Osteoblast (primary cell): ENCODE results near the gene PLAGL1. TPM values are rescaled to one million over a fixed set of nuclear protein-coding genes. Genes with fewer than 3 reads are reported as not detected.

Experiments used
- DNase-seq: peaks from one replicate; pipeline ENCODE4 v3.0.0; 2011; ENCODE audit warnings: low spot score, mixed read lengths; ENCODE audit not compliant: insufficient read length; ENCODE audit errors: missing footprints
- H2AFZ ChIP-seq: 2 replicates; pipeline ENCODE4 v1.6.0; 2011; ENCODE audit warnings: mild to moderate bottlenecking, low read length
- H3K27ac ChIP-seq: 2 replicates; pipeline ENCODE4 v1.5.1; 2011; ENCODE audit warnings: mild to moderate bottlenecking, low read depth, low read length, moderate library complexity
- H3K27me3 ChIP-seq: 2 replicates; pipeline ENCODE4 v1.6.0; 2012; ENCODE audit warnings: mild to moderate bottlenecking, control low read depth, inconsistent platforms, low read length, moderate library complexity; ENCODE audit not compliant: insufficient read depth
- H3K36me3 ChIP-seq: 2 replicates; pipeline ENCODE4 v1.5.1; 2011; ENCODE audit warnings: mild to moderate bottlenecking, low read length, control low read depth, moderate library complexity; ENCODE audit not compliant: insufficient read depth
- H3K4me1 ChIP-seq: 2 replicates; pipeline ENCODE4 v1.5.1; 2011; ENCODE audit warnings: mild to moderate bottlenecking, low read length, control low read depth, moderate library complexity; ENCODE audit not compliant: insufficient read depth
- H3K4me2 ChIP-seq: 2 replicates; pipeline ENCODE4 v1.6.0; 2011; ENCODE audit warnings: mild to moderate bottlenecking, low read length; ENCODE audit not compliant: insufficient read depth
- H3K4me3 ChIP-seq: fragments of 200-600 bp; sonication (generic); 3 replicates; pipeline ENCODE4 v1.5.1; 2012; ENCODE audit warnings: mild to moderate bottlenecking, low read length, inconsistent platforms; ENCODE audit not compliant: insufficient read depth
- H3K79me2 ChIP-seq: 2 replicates; pipeline ENCODE4 v1.6.0; 2012; ENCODE audit warnings: mild to moderate bottlenecking, low read length, control low read depth, inconsistent platforms; ENCODE audit not compliant: insufficient read depth
- H3K9me3 ChIP-seq: 2 replicates; pipeline ENCODE4 v1.5.1; 2011; ENCODE audit warnings: low read depth, low read length, control low read depth
- H4K20me1 ChIP-seq: 2 replicates; pipeline ENCODE4 v1.6.0; 2012; ENCODE audit warnings: mild to moderate bottlenecking, low read length, control low read depth; ENCODE audit not compliant: insufficient read depth
- CTCF ChIP-seq: IDR thresholded peaks from 2 replicates; pipeline ENCODE4 v1.5.1; 2011; ENCODE audit warnings: mild to moderate bottlenecking, low read depth, low read length, moderate library complexity; ENCODE audit errors: extremely low read depth
- total RNA-seq: library from RNA; depleted of rRNA; stranded (reverse); fragments of >200 nt; gene quantifications from 2 replicates; pipeline ENCODE4 v1.2.3, GENCODE V29; 2012

The PLAGL1 gene
- total RNA-seq, 1 donor = 16.6 TPM

DNA sequence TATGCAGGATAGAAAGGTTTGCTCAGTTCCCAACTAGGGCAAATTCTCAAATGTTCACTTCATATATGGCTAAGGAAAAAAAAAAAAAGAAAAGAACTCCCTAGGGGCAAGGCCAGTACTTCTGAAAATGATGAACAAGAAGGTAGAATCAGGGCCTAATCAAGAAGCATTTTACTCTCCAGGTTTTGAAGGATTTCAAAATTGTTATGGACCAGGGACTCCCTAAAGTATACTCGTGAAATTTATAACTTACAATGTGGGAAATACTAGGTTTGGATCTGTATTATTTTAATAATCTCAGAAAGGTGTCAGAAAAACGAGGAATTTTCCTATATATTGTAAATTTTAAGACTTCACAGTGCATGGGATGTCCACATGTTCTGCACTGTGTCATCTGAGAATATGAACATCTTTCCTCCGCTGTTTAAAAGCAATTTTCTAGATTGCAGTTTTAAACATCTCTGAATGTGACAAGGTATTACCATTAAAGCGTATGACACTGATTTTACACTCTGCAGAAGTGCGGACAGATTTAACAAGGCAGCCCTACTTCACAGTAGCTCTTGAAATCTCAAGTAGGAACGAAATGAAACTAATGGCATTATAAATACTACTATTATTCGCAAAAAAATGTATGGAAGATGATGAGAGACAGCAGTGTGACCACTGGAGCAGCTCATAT is 14.0 kb downstream of the PLAGL1 start:
- Histone ChIP-seq H3K27me3 (no peaks in the 10 kb centered on the region), H3K4me3 (no peak overlapping the region), H3K4me2 (no peak overlapping the region), H2AFZ (no peak overlapping the region), H3K4me1 (no peaks in the 10 kb centered on the region), H3K79me2 (peaks cover 53% of the 10 kb centered on the region), H3K36me3 (no peaks in the 10 kb centered on the region), H3K9me3 (no peaks in the 10 kb centered on the region), H3K27ac (no peak overlapping the region), H4K20me1 (peaks cover 4% of the 10 kb centered on the region)
- TF ChIP-seq CTCF = no peak
- DNase-seq = no peak

DNA sequence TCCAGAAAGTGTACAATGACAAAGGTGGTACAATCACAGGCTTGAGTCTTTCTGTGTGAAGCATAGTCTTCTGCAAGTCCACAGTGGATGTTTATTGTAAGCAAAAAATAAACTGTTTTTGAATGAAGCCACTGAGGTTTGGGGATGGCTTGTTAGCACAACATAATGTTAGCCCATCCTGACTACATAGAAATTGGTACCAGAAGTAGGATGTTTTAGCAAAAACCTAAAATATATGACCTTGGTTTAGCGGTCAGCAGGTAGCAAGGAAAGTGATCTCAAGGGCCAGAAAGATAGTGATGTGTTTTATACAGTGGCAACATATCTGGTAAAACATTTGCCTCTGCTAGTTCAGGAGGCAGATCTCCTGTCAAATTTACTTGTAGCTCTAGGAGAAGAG is 15.8 kb downstream of the PLAGL1 start:
- H3K36me3 ChIP-seq = no peaks in the 10 kb centered on the region
- H2AFZ ChIP-seq = no peak overlapping the region
- no peak overlapping the region for H3K4me3 ChIP-seq
- H4K20me1 ChIP-seq = peaks cover 4% of the 10 kb centered on the region
- no peak overlapping the region for H3K27ac ChIP-seq
- TF ChIP-seq CTCF = no peak
- H3K9me3 ChIP-seq = no peaks in the 10 kb centered on the region
- no peaks in the 10 kb centered on the region for H3K27me3 ChIP-seq
- no peaks in the 10 kb centered on the region for H3K4me1 ChIP-seq
- DNase-seq = no peak
- peaks cover 39% of the 10 kb centered on the region for H3K79me2 ChIP-seq
- H3K4me2 ChIP-seq = no peak overlapping the region

DNA sequence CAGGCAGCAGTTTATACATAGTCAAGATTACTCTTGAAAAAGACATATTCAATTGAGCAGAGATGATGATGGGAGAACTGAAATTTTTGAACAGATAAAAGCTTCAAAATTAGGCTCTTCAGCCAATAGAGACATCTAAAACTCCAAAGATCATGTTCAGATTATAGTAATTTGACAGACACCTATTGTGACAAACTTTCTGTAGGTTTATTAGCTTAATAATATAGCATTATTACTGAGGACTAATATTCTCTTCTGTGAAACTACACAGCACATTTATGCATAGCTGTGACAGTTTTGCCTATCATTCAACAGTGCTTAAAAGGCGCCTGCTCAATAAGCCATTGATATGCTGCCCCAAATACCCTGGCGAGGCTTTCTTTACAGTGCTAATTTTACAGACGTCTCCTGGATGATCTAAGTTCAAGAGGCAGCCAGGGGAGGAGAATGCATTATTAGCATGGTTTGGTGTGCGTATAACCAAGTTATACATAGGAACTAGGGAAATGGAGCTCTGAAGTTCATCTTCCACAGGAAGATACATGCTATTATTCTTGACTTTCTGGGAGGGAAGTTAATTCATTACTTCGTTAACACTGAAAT is 21.5 kb downstream of the PLAGL1 start:
- TF ChIP-seq CTCF = no peak
- no peak overlapping the region for H2AFZ ChIP-seq
- H3K36me3 ChIP-seq = no peaks in the 10 kb centered on the region
- no peaks in the 10 kb centered on the region for H3K27me3 ChIP-seq
- no peak overlapping the region for H3K4me3 ChIP-seq
- no peaks in the 10 kb centered on the region for H3K9me3 ChIP-seq
- H3K4me2 ChIP-seq = no peak overlapping the region
- no peak overlapping the region for H3K27ac ChIP-seq
- H3K4me1 ChIP-seq = no peaks in the 10 kb centered on the region
- DNase-seq = no peak
- H4K20me1 ChIP-seq = peaks cover 1% of the 10 kb centered on the region
- peaks cover 30% of the 10 kb centered on the region for H3K79me2 ChIP-seq

DNA sequence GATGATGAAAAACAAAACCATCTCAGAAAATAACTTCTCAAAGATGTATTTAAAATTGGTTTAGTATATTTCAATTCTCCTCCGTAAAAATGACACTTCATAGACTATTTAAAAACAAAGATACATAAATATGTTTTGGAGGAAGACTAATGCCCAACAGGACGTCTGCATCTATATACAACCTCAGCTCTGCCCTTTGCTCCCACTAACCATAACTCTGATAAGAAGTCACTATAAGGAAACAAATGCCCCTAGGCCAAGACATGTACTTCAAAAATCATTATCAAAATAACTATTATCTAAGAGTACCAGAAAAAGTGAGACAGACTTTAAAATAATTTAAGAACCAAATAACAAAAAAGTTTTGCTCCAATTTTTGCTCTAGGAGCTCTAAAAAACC is 23.4 kb downstream of the PLAGL1 start:
- DNase-seq = no peak
- TF ChIP-seq CTCF = no peak
- Histone ChIP-seq H3K27ac (no peak overlapping the region), H3K9me3 (no peaks in the 10 kb centered on the region), H3K4me1 (no peaks in the 10 kb centered on the region), H4K20me1 (no peaks in the 10 kb centered on the region), H3K36me3 (no peaks in the 10 kb centered on the region), H3K27me3 (peaks cover 6% of the 10 kb centered on the region), H3K79me2 (peaks cover 19% of the 10 kb centered on the region), H3K4me2 (no peak overlapping the region), H3K4me3 (no peak overlapping the region), H2AFZ (no peak overlapping the region)
